Measurements from ENCODE around the gene GPLD1. TPM values are rescaled to one million over a fixed set of nuclear protein-coding genes. Genes with fewer than 3 reads are reported as not detected.

The GPLD1 gene
- total RNA-seq, 1 donor = 0.72 TPM

GRCh38 chr6:24440897-24441598 lies 48.3 kb downstream of the GPLD1 start:
- no peak overlapping the region for H3K4me2 ChIP-seq (ENCODE audit: insufficient read depth, low read length)
- no peak for DNase-seq (ENCODE audit: insufficient read length, low spot score, missing footprints)
- H3K79me2 ChIP-seq (ENCODE audit: insufficient read depth, low read length) = no peaks in the 10 kb centered on the region
- TF ChIP-seq CTCF (IDR thresholded peaks at IDR 0.05; ENCODE audit: extremely low read depth, low read depth, low read length) = no peak
- no peaks in the 10 kb centered on the region for H3K4me1 ChIP-seq (ENCODE audit: insufficient read depth, low read length)
- no peak overlapping the region for H3K27ac ChIP-seq (ENCODE audit: low read depth, low read length)
- no peak overlapping the region for H2AFZ ChIP-seq (ENCODE audit: low read length)
- H3K36me3 ChIP-seq (ENCODE audit: insufficient read depth, low read length) = no peaks in the 10 kb centered on the region
- H3K27me3 ChIP-seq (ENCODE audit: insufficient read depth, low read length) = no peaks in the 10 kb centered on the region
- H3K9me3 ChIP-seq (ENCODE audit: low read depth, low read length) = no peaks in the 10 kb centered on the region
- no peak overlapping the region for H3K4me3 ChIP-seq (ENCODE audit: insufficient read depth, low read length)
- H4K20me1 ChIP-seq (ENCODE audit: insufficient read depth, low read length) = no peaks in the 10 kb centered on the region

- Histone ChIP-seq H3K79me2 (ENCODE audit: insufficient read depth, low read length) (no peaks in the 10 kb centered on the region), H3K9me3 (ENCODE audit: low read depth, low read length) (no peaks in the 10 kb centered on the region), H3K4me2 (ENCODE audit: insufficient read depth, low read length) (no peak overlapping the region), H3K4me1 (ENCODE audit: insufficient read depth, low read length) (no peaks in the 10 kb centered on the region), H4K20me1 (ENCODE audit: insufficient read depth, low read length) (no peaks in the 10 kb centered on the region), H3K4me3 (ENCODE audit: insufficient read depth, low read length) (no peak overlapping the region), H2AFZ (ENCODE audit: low read length) (no peak overlapping the region), H3K27ac (ENCODE audit: low read depth, low read length) (no peak overlapping the region), H3K27me3 (ENCODE audit: insufficient read depth, low read length) (no peaks in the 10 kb centered on the region), H3K36me3 (ENCODE audit: insufficient read depth, low read length) (no peaks in the 10 kb centered on the region)
- DNase-seq (ENCODE audit: insufficient read length, low spot score, missing footprints) = peak; percentile 69
- TF ChIP-seq CTCF (IDR thresholded peaks at IDR 0.05; ENCODE audit: extremely low read depth, low read depth, low read length) = no peak
Observed at GRCh38 chr6:24439858-24440539, 49.4 kb downstream of the GPLD1 start.

- no peaks in the 10 kb centered on the region for H3K4me1 ChIP-seq (ENCODE audit: insufficient read depth, low read length)
- H3K9me3 ChIP-seq (ENCODE audit: low read depth, low read length) = no peaks in the 10 kb centered on the region
- H3K36me3 ChIP-seq (ENCODE audit: insufficient read depth, low read length) = no peaks in the 10 kb centered on the region
- H3K4me3 ChIP-seq (ENCODE audit: insufficient read depth, low read length) = no peak overlapping the region
- no peak overlapping the region for H3K4me2 ChIP-seq (ENCODE audit: insufficient read depth, low read length)
- no peaks in the 10 kb centered on the region for H3K27me3 ChIP-seq (ENCODE audit: insufficient read depth, low read length)
- H3K79me2 ChIP-seq (ENCODE audit: insufficient read depth, low read length) = no peaks in the 10 kb centered on the region
- no peak for TF ChIP-seq CTCF (IDR thresholded peaks at IDR 0.05; ENCODE audit: extremely low read depth, low read depth, low read length)
- no peak overlapping the region for H2AFZ ChIP-seq (ENCODE audit: low read length)
- no peak overlapping the region for H3K27ac ChIP-seq (ENCODE audit: low read depth, low read length)
- DNase-seq (ENCODE audit: insufficient read length, low spot score, missing footprints) = no peak
- H4K20me1 ChIP-seq (ENCODE audit: insufficient read depth, low read length) = no peaks in the 10 kb centered on the region
Observed at GRCh38 chr6:24436979-24437378, 52.4 kb downstream of the GPLD1 start.

GRCh38 chr6:24432611-24433010 lies 56.8 kb downstream of the GPLD1 start:
- H3K4me1 ChIP-seq (ENCODE audit: insufficient read depth, low read length) = peaks cover 16% of the 10 kb centered on the region
- no peaks in the 10 kb centered on the region for H4K20me1 ChIP-seq (ENCODE audit: insufficient read depth, low read length)
- no peaks in the 10 kb centered on the region for H3K79me2 ChIP-seq (ENCODE audit: insufficient read depth, low read length)
- no peaks in the 10 kb centered on the region for H3K9me3 ChIP-seq (ENCODE audit: low read depth, low read length)
- no peaks in the 10 kb centered on the region for H3K36me3 ChIP-seq (ENCODE audit: insufficient read depth, low read length)
- H2AFZ ChIP-seq (ENCODE audit: low read length) = no peak overlapping the region
- no peak for DNase-seq (ENCODE audit: insufficient read length, low spot score, missing footprints)
- H3K27ac ChIP-seq (ENCODE audit: low read depth, low read length) = no peak overlapping the region
- H3K4me3 ChIP-seq (ENCODE audit: insufficient read depth, low read length) = no peak overlapping the region
- no peak overlapping the region for H3K4me2 ChIP-seq (ENCODE audit: insufficient read depth, low read length)
- no peak for TF ChIP-seq CTCF (IDR thresholded peaks at IDR 0.05; ENCODE audit: extremely low read depth, low read depth, low read length)
- no peaks in the 10 kb centered on the region for H3K27me3 ChIP-seq (ENCODE audit: insufficient read depth, low read length)
